ENCODE measurements around the gene CCDC167.

- TF ChIP-seq CTCF (conservative IDR thresholded peaks at IDR 0.05; ENCODE audit: low read length), result no peak
- TF ChIP-seq EZH2phosphoT487 (IDR thresholded peaks at IDR 0.05; ENCODE audit: borderline replicate concordance, low read depth, low read length), result no peak
Observed at GRCh38 chr6:37540390-37540789, 40.7 kb upstream of the CCDC167 start.

Data from OCI-LY7 (cell line).